Prostate gland (tissue), 2 donors: ENCODE measurements around the gene MAP4K1.

Source experiments
- CTCF ChIP-seq, 4 experiments: fragments of 200-600 bp in 2 of 4; fragments of 450-650 bp in 2 of 4; sonication (generic) in 2 of 4; IDR thresholded peaks; 1 replicate in 3 of 4; 2 replicates in 1 of 4; pipeline ENCODE4 v1.5.1; 2016 to 2019; ENCODE audit warnings: antibody characterized with exemption in 4 of 4, mild to moderate bottlenecking in 2 of 4, moderate library complexity in 2 of 4
- POLR2A ChIP-seq: fragments of 450-650 bp; IDR thresholded peaks from one replicate; pipeline ENCODE4 v1.6.1; 2016; ENCODE audit warnings: antibody characterized with exemption, mild to moderate bottlenecking
- POLR2AphosphoS5 ChIP-seq: sonication (generic); formaldehyde crosslinking; IDR thresholded peaks from one replicate; pipeline ENCODE4 v1.6.1; 2017; ENCODE audit warnings: antibody characterized with exemption

DNA sequence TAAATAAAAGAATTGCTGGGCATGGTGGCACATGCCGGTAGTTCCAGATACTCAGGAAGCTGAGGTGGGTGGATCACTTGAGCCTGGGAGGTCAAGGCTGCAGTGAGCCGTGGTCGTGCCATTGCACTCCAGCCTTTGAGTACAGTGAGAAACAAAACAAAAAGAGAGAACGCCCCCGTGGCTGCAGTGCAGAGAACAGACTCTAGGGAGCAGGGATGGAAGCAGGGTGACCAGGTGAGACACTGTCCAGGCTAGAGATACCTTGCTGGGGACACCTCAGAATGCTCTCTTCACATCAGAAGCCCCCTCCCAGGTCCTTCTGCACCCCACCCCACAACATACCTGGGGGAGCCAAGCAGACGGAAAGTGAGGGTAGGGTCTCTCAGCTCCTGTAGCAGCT is 24.8 kb downstream of the MAP4K1 start:
- no peak for TF ChIP-seq CTCF (IDR thresholded peaks at IDR 0.05)
- TF ChIP-seq POLR2A = no peak
- no peak for TF ChIP-seq POLR2AphosphoS5
